Activated CD4-positive, alpha-beta T cell treated with anti-CD3 and anti-CD28 coated beads for 48 hours (primary cell): ENCODE measurements around the gene DTHD1.
A peak's percentile ranks its signal among the peaks of the same experiment; 100 is the strongest.

Experiments used
- DNase-seq: peaks from one replicate; pipeline ENCODE4 v3.0.0-alpha.2; 2020

DTHD1 gene

DNA sequence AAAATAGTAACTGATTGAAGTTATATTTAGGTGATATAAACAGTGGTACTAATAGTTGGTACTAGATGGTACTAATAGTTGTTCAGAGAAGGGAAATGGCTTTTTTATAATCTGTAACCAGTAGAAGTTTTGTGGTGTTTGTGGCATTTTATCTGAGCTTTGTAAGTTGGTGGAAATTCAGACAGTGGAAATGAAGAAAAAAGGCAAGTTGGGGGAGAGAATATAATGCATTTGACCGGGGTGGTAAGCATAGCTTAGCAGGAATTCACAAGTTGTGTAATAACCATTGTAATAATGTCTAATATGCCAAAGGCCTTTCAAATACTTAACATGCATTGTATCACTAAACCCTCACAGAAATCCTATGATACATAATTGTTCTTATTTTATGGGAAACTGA, 36.3 kb downstream of the DTHD1 start:
- no peak for DNase-seq

DNA sequence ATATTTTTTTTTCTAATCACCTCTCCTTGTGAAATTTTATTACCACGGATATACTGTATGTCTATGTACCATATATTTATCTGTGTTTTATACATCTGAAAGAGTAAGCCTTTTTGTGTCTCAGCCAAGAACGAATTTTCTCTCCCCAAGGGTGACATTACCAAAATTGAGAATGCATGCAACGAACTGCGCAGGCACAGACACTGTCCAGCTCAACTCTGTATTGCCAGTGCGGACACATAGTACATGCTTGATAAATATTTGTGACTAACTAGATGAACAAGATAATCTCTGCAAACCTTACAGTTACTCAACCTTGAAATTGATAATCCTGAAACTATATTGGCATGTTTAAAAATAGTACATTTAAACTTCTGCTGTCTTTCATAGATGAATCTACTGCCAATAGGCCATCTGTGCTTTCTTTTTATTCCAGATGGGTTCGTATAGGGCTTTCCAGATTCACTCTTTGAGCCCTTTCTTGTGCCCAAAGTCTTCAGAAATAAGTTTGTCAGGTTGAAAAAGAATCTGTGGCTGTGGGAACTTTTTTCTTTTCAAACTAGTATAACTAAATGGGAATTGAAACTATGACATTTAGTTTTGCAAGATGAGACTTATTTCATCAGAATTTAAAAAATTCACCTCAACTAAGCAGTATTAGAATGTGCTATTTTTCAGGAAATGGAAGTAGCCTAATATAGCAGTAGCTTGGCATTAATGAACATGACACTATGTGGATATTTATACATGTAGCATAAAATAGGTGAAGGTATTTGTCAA, 38.9 kb downstream of the DTHD1 start:
- no peak for DNase-seq

DNA sequence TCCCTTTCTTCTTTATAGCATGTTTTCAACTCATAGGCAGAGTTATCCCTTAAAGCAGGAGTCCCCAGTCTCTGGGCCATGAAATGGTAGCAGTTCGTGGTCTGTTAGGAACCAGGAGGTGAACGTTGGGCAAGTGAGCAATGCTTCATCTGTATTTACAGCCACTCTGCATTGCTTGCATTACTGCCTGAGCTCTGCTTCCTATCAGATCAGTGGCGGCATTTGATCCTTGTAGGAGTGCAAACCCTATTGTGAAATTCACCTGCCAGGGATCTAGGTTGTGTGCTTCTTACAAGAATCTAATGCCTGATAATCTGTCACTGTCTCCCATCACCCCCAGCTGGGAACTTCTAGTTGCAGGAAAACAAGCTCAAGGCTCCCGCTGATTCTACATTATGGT, 39.8 kb downstream of the DTHD1 start:
- DNase-seq = no peak

DNA sequence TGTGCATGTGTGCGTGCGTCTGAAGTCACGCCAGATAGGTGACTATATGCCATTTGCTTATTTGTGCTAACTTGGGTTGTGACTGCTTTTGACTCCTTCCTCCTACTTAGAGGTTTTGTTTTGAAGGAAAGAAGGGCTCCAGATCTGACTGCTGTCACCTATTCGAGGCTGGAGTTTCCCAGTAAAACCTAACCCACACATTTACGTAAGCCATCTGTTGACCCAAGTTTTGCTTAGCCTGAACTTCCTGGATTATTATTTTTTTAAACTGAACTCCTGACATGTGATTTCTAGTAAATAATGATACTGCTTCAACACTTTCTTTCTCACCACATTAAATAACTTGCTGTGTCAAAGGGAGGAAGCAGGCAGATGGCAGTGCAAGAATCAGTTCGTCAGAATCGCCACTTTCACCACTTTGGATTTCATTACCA, 41.5 kb downstream of the DTHD1 start:
- DNase-seq = peak; percentile 51

DNA sequence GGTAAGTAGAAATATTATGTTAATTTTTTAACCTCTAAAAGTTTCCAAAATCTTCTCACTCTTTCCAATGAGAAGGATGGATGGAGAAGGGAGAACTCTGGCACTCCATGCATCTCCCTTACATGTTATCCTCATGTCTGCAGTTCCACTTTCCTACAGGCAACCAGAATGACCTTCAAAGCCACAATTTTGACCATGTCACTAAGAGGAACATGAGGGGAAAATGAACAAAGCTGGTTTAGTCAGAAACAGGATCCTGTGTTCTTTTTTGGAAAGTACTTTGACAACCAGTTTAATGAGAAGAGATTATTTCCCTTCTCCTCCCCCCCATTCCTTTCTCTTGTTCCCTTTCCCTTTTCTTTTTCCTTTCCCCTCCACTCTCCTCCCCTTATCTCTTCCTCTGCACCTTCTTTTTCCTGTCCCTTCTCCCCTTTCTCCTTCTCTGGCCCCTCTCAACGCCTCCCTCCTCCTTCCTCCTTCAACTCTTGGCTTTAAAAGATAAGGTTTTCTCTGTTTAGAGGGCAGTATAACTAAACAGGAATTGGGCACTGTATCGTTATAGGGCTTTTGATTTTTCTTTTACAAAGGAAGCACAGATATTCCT, 42.5 kb downstream of the DTHD1 start:
- no peak for DNase-seq

DNA sequence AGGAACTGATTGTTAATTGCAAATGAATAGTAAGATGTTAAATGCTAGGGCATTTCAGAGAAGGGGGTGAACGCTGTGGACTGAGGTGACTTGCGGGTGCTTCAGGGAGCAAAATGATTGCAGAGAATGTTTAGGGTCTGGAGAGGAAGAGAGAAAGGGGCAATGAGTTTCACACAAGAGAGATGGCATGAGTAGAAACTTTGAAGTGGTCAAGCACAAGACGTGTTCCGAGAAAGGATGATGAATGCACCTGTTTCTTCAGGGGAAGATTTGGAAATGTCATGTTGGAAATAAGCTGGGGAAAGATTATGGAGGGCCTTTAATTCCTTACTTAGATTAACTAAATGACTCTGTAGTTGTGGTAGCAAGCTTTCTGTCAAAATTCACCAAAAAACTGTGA, 43.4 kb downstream of the DTHD1 start:
- no peak for DNase-seq

DNA sequence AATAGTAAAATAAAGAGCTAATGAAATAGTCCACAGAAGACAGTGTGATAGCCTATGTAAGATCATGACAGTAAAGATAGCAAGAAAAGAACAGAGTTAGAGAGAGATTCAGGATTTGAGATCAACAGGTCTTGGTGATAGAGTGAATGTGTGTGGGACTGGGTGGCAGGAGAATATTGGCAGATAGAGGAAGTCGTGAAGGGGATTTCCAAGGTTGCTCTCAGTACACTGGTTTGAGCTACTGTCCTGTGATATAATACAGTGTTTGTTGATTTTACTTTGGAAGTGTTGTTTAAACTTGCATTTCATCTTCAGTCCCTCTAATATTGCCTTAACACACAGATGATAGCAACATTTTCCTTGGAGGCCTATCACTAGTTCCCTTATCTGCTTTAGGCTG, 44.1 kb downstream of the DTHD1 start:
- DNase-seq = no peak

DNA sequence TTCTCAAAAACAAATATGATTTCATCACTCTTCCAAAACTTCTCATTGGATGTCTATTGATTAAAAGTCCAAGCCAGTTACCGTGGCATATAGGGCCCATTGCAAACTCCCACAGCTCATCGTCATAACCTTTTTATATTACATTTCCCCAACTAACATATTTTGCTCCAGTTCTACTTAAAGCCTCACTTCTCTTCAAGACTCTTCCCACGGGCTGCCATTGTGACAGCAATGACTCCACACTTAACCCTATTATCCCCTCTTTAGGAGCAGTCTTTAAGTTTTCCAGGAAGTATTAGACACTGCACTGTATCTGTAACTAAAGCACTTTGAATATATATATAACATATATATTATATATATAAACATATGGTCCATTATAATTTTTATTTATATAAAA, 44.5 kb downstream of the DTHD1 start:
- no peak for DNase-seq

DNA sequence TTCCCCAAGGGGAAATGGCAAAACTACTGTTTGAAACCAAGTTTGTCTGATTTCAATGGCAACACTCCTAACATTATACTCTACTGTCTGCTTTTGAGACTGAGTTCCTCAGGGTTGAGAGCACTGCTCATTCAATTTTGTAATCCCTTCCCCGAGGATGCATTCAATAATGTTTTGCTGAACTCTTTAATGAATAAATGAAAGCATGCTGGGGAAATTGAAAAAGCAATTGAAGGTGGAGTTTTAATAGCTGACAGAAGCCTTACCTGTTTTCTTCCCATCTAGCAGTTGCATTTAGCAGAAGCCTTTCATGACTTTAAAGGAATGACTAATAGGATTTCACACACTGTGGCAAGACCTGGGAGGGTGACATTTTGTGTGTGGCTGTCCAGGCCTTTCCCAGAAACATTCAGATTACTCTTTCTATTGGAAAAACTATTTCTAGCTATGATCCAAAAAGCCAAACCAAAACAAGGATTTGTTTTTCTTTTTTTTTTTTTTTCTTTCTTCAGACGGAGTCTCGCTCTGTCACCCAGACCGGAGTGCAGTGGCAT, 45.1 kb downstream of the DTHD1 start:
- no peak for DNase-seq

DNA sequence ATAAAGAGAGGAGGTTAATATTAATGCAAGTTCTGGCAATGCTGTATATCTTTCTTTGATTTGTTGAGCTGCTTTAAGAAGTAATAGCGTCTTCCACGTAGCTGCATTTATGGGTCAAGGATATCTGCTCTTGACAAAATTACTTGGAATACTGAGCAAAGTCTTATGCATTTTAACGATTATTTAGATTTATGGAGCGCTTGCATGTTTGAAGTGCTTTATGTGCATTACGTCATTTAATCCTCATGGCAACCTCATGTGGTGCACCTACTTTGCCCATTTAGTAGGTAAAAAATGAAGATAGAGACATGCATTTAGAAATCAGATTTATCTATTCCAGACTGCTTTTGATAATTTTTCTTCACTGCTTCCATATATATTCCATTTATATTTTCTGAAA, 46.0 kb downstream of the DTHD1 start:
- DNase-seq = no peak

DNA sequence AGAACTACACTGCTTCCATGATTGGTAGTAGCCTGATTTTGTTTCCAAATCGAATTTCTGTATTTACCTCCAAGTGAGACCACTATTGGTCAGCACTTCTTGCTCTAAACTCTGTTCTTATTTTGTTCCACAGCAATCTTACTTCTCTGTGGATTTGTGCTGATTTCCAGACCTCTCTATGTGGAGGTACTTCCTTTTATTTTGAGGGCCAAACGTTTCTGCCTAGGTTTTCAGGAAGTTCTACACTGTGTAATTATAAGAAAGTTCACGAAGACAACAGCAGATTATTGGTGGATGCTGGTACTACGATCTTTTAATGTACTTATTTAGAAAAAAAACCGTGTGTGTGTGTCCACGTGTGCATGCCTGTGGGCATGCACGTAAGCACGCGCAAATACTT, 46.7 kb downstream of the DTHD1 start:
- DNase-seq = no peak

DNA sequence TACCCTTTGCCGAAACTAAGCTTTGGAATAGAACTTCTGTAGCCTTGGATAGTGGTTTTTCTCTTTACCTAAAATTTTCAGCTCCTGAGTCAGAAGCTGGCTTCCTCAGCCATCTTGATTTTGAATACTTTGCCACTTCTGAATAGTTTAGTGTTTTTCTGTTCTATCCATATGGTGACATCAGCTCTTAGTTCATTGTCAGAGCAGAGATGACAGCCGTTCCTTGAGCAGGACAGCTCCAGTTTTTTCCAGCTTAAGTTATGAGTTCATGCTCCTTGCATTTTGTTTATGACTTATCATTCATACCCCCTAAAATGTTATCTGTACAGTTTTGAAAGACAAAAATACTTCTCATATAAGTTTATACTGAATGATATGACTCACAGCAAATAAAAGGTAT, 47.8 kb downstream of the DTHD1 start:
- no peak for DNase-seq

DNA sequence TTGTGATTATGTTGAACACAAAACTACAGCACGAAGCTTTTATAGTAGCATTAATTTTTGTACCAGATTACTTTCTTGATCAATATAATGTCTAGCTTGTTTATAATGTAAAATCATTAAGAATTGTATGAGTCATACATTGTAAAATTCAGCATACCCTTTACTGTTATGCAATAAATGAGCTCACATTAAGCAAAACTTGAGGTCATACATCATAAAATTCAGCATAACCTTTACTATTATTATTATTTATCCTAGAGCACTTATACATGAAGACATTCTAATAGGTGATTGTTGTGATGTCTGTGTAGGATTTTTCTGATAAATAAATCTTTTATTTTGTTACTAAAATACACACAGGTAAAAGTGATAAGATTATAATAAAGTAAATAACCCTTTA, 49.4 kb downstream of the DTHD1 start:
- no peak for DNase-seq

DNA sequence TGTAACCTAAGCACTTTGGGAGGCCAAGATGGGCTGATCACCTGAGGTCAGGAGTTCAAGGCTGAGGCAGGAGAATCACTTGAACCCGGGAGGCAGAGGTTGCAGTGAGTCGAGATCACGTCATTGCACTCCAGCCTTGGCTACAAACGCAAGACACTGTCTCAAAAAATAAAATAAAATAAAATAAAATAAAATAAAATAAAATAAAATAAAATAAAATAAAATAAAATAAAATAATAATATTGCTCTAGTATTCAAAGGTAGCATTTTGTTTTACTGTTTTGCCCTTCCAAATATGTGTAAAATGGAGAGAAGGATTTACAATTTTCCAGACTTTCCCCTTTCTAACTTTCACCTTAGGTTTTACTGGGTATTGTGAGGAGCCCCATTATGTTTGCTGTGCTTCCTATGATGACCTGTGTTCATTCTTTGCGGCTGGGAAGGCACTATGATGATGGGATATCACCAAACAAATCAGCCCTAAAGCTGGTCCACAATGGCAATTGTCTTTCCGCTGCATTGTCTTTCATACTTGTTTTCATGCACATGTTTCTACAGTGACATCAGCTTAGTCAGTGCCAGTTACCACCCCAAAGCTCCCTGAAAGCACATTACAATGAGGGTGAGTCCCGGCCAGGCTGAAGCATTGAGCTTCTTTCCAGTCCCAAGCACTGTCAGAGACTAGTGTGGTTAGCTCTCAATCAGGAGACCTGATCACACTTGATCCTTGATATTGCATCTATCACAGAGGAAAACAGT, 50.8 kb downstream of the DTHD1 start:
- peak; percentile 26 for DNase-seq

DNA sequence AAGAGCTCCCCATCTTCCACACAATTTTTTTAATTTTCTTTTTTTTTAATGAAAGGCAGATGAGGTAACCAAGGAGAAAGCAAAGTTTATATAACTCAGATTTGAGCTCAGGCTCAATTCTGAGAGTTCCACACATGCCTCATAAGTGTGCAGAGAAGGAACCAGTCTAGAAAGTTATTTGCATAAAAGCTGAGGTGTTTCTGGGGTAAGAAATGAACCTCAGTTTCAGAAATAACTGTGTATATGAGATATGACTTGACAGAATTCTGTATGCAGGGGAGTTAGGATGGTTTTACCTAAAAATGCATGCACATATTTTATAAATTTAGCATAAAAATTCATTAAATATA, 51.3 kb downstream of the DTHD1 start:
- no peak for DNase-seq

DNA sequence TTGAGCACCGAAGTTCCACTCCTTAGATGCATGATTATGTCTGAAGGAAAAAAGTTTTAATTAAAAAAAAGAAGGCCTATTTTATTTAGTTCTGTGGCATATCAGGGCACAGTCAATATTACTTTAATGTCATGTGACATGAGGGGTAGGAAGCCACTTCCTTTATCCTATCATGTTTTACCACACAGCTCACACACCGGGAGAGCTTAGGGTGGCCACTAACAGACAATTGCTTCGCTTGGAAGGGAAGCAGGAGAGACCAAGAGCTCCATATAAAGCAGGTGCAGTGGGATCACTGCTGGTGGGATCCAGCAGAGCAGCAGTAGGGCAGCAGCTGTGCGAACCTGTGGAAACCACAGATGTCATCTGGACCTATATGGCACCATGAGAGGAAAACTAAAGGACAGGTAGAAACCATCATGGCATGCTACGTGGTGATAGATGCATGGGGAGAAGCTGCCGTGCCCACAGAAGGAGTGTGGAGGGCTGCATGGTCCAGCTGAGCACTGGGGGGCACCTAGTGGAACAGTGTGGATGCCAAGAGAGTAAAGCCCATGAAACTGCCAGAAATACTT, 52.0 kb downstream of the DTHD1 start:
- no peak for DNase-seq

DNA sequence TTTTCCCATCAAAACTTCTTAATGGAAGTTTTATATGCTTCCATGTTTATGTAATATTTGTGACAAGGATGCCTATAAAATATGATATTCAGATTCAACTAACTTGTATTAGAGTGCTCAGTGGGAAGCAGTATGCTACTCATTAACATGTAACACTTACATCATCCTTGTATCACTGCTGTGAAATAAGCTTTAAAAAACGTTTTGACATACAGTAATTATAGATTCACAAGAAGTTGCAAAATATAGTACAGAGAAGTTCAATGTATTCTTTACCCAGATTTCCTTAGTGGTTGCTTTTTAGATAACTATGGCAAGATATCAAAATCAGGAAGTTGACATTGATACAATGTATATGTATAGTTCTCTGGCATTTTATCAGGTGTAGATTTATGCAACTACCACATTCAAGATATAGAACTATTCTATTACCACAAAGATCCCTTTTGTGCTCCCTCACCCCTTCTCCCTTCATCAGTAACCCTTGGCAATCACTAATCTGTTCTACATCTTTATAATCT, 56.3 kb downstream of the DTHD1 start:
- no peak for DNase-seq

DNA sequence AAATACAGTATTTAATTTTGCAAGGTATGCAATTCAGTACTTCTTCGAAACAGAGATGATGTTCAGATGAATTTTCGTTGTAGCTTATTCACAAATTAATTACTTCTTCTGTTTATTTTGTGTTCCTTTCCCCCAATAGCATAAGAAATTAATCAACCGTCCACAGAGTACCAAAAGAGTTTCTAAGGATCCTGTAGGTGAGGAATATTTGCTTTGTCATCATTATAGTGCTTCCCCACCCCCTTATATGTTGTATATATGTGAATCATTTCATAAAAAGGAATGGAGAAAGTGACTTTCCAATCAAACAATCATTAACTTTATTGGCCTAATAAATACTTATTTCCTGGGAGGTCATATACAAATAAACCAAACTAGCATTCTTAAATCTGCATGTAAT, 57.6 kb downstream of the DTHD1 start:
- no peak for DNase-seq

DNA sequence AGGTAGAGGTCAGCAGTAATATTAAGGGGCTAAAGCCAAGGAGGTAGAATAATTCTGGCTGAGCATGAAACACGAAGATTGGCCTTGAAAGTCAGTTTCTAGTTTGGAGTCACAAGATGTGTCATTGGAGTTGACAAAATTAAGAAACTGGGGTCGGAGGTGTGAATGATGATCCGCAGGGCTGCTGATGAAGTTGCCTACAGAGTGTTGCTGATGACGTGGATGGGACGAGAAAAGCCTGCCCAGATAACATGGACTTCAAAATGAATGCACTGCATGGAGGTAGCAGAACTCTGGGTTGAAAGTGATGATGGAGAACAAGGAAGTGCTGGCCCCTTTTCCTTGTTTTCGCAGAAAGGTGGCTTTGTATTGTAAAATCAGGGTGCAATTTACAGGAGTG, 60.5 kb downstream of the DTHD1 start:
- no peak for DNase-seq

DNA sequence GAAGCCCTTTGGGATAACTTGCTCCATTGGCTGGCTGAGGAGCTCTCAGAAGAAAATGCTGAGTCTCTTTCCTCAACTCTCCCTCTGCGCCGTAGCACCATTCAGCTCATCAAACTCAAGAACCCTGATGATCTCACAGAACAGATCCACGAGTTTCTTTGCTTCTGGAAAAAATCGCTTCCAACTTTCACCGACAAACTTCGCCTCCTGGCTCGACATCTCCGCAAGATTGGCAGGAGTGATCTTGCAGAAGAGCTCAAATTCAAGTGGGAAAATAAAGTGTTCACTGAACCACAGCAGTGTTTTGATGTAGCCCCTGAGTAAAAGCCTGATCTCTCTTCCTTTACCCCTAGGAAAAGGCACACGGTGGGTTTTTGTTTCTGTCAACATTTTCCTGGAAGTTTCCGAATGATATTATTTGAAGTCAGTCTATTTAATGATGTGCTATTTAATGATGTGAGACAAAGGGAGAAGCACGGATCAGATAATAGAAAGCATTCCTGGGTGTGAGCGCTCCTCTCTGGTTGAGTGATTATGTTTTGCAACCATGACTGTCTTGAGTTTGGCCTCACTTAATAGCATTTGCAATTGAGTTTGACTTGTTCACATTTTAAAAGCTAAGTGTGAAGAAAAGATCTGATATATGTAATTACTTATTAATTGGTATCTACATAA, 62.2 kb downstream of the DTHD1 start:
- no peak for DNase-seq

DNA sequence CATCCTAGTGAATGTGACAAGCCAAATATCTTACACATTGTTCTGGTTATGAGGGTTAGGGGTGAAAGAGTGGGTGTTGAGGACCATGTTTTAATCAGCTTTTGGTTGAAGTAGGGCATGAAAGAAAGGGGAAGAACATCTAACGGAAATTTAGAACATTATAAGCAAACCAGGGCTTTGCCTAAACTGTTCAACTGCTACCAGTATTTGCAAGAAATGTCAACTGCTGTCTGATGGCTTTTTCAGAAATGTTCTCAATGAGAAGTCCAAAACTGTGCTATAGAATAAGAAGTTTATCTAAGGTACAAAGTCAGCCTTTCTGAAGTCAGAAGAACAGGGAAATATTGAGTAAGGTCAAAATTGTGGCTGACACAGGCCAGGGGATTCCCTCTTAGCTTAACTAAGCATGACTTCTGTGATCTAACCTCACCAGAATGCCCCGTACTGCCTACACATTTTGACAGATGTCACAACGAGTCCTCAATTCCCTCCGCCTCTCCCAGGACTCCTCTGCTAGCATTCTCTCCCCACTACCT, 67.1 kb downstream of the DTHD1 start:
- peak; percentile 57 for DNase-seq

DNA sequence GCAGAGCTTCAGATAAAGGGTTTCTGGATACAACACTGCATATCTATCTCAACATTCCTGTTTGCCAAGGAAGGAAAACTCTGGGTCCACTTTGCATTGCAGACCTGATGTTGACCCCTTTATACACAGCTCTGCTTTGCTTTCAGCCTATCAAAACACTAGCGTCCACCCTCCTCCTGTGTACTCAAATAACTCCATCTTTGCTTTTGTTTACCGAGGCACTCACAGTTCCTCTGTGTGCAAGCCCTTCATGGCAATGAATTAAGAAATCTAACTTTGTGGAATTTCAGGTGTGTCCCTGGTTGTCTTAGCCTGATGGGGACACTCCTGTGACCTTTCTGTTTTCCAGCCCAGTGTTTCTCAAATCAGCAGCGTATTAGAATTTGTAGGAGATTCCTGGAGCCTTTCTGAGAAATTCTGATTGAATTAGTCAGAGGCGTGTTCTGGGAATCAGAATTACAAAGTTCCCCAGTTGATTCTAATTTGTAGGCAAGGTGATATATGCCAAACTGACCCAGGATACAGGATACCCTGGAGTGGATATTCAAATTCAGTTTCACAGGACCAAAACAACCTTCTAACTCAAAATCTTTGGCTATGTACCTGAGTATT, 68.6 kb downstream of the DTHD1 start:
- DNase-seq = no peak
